Stimulated activated memory B cell treated with anti-CD40 and anti-IgM and Interleukin-4, amounts not matched to agents 10 μg/mL and 1 μg/mL and 100 μg/mL, for 72 hours (primary cell): ENCODE results near the gene ZNF362.

Experiments
- ATAC-seq: fragments of 150-1000 bp; cut with Tn5 transposase; 2 replicates; pipeline ENCODE4 v1.10.0; 2021
- H3K27ac Mint-ChIP-seq: one replicate; pipeline ENCODE4 v1.8.0; 2022; ENCODE audit warnings: mild to moderate bottlenecking, mixed read lengths
- H3K27me3 Mint-ChIP-seq: one replicate; pipeline ENCODE4 v1.8.0; 2022; ENCODE audit warnings: mixed read lengths
- H3K36me3 Mint-ChIP-seq: one replicate; pipeline ENCODE4 v1.8.0; 2022; ENCODE audit warnings: mixed read lengths
- H3K4me1 Mint-ChIP-seq: one replicate; pipeline ENCODE4 v1.8.0; 2022; ENCODE audit warnings: mixed read lengths
- H3K4me3 Mint-ChIP-seq: one replicate; pipeline ENCODE4 v1.8.0; 2022; ENCODE audit warnings: mild to moderate bottlenecking, moderate library complexity, mixed read lengths
- H3K9me3 Mint-ChIP-seq: one replicate; pipeline ENCODE4 v1.8.0; 2022; ENCODE audit warnings: mixed read lengths

ZNF362 gene

DNA sequence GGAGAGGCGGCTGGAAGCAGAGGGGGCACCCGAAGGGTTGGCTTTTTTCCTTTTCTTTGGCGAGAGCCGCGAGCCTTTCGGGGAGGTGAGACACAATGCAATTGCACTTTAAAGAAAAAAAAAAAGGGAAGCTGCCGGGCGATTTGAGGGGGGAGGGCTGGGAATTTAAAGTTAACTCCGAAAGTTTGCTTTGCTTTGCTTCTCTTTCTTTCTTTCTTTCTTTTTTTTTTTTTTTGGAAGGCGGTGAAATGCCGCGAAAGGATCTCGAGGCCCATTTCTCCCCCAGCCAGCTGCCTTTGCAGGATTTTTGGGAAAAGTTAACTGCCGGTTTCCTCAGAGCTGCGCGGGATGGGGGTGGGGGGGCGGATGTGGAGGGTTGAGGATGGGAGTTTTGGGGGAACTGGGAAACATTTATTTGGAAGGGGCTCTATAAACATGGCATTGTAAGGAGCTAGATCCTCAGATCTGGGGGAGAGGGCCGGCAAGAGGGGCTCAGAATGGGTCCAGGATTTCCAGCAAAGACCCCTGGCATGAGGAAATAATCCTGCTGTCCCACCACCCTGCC lies 997 bp downstream of the ZNF362 start:
- Mint-ChIP-seq H3K27me3 (no peaks in the 10 kb centered on the region), H3K4me3 (peak overlapping the region; percentile 96), H3K27ac (peak overlapping the region; percentile 98), H3K4me1 (peaks cover 46% of the 10 kb centered on the region), H3K36me3 (peaks cover 7% of the 10 kb centered on the region), H3K9me3 (no peaks in the 10 kb centered on the region)
- no peak for ATAC-seq

DNA sequence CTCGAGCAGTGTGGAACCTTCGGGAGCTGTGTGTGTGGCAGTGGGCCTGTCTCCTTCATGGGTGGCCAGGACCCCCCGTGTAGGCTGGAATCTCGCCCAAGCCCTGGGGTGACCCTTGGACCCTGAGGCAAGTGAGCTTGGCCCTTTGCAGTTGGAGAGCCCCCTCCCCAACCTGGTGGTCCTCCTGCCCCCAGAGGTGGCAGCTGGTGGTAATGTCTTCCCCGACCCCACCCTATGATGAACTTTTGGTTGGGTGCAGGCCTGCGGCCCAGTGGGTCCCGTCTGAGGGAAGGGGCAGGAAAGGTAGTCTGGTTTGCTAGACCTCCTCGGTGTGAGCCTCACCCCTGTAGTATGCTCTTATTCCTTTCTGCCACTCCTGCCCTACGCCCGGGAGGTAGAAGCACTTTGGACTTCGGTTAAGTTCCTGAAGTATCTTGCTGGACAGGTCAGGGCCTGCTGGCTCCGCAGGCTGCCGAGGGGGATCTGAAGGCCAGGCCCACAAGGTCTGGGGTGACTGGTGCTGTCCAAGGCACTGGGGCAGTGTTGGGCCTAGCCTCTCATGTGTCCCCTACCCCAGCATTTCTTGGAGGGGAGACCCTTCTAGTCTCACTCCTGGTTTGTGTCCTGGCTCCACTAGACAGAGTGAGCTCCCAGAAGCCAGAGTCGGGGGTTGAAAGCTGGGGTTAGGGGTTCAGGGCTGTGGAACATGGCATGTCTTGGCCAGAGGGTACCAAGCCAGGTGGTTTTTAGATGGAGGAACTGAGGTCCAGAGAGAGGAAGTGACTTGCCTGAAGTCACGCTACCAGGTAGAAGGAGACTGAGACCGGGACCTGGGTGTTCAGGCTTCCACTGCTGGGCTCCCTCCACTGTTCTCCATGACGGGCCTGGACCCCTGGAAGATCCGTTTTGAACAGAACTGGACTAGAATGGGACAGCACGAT lies 1.8 kb downstream of the ZNF362 start:
- Mint-ChIP-seq H3K27me3 (no peaks in the 10 kb centered on the region), H3K9me3 (no peaks in the 10 kb centered on the region), H3K4me3 (peak overlapping the region; percentile 96), H3K27ac (peak overlapping the region; percentile 98), H3K36me3 (peaks cover 7% of the 10 kb centered on the region), H3K4me1 (peaks cover 52% of the 10 kb centered on the region)
- no peak for ATAC-seq

GRCh38 chr1:33258788-33259274 lies 2.5 kb downstream of the ZNF362 start:
- no peak overlapping the region for H3K4me3 Mint-ChIP-seq
- H3K4me1 Mint-ChIP-seq = peaks cover 52% of the 10 kb centered on the region
- no peak for ATAC-seq
- H3K9me3 Mint-ChIP-seq = no peaks in the 10 kb centered on the region
- H3K27me3 Mint-ChIP-seq = no peaks in the 10 kb centered on the region
- peaks cover 7% of the 10 kb centered on the region for H3K36me3 Mint-ChIP-seq
- peak overlapping the region; percentile 98 for H3K27ac Mint-ChIP-seq

DNA sequence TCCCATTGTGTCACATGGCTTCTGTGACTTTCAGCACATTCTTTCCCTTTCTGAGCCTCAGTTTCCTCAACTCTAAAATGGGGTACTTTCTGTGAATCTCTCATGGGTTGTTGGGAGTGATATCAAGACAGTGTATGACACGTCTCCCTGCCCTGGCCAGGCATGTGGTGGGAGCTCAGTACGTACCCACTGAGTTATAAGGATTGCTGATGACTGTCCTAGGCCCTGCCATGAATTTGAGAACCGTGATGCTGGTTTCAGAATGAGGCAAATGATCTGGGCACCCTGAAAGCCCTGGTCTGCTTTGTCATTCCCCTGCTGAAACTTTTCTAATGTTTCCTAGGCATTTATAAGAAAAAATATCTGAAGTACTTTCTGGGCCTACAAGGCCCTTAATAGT lies 3.6 kb downstream of the ZNF362 start:
- H3K27me3 Mint-ChIP-seq = no peaks in the 10 kb centered on the region
- peaks cover 52% of the 10 kb centered on the region for H3K4me1 Mint-ChIP-seq
- H3K36me3 Mint-ChIP-seq = peaks cover 7% of the 10 kb centered on the region
- no peak for ATAC-seq
- H3K9me3 Mint-ChIP-seq = no peaks in the 10 kb centered on the region
- H3K27ac Mint-ChIP-seq = no peak overlapping the region
- H3K4me3 Mint-ChIP-seq = no peak overlapping the region

DNA sequence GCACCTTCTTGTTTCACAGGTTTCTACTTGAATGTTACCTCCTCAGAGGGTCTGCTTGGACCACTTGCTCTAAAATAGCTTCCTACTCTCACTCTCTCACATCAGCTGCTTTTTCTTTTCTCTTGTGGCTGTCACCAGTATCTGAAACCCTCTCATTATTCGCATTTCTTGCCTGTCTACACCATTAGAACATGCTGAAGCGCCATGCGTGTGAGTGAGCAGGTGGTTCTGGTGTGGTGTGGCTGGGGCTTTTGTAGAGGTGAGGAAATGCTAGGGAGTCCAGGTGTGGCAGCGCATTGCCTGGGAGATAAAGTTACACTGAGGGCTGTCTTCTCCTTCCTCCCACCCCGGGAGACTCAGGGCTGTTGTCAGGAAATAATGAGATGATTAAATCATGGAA lies 4.1 kb downstream of the ZNF362 start:
- H3K4me1 Mint-ChIP-seq = peaks cover 52% of the 10 kb centered on the region

GRCh38 chr1:33261344-33261743 lies 5.1 kb downstream of the ZNF362 start:
- peaks cover 52% of the 10 kb centered on the region for H3K4me1 Mint-ChIP-seq
- peaks cover 7% of the 10 kb centered on the region for H3K36me3 Mint-ChIP-seq
- no peak overlapping the region for H3K4me3 Mint-ChIP-seq
- no peak for ATAC-seq
- H3K9me3 Mint-ChIP-seq = no peaks in the 10 kb centered on the region
- no peak overlapping the region for H3K27ac Mint-ChIP-seq
- no peaks in the 10 kb centered on the region for H3K27me3 Mint-ChIP-seq

More for the DNA sequence above, 4.1 kb downstream of the ZNF362 start:
- H3K9me3 Mint-ChIP-seq = no peaks in the 10 kb centered on the region
- no peaks in the 10 kb centered on the region for H3K27me3 Mint-ChIP-seq
- peaks cover 7% of the 10 kb centered on the region for H3K36me3 Mint-ChIP-seq
- ATAC-seq = no peak
- H3K4me3 Mint-ChIP-seq = no peak overlapping the region
- H3K27ac Mint-ChIP-seq = no peak overlapping the region

DNA sequence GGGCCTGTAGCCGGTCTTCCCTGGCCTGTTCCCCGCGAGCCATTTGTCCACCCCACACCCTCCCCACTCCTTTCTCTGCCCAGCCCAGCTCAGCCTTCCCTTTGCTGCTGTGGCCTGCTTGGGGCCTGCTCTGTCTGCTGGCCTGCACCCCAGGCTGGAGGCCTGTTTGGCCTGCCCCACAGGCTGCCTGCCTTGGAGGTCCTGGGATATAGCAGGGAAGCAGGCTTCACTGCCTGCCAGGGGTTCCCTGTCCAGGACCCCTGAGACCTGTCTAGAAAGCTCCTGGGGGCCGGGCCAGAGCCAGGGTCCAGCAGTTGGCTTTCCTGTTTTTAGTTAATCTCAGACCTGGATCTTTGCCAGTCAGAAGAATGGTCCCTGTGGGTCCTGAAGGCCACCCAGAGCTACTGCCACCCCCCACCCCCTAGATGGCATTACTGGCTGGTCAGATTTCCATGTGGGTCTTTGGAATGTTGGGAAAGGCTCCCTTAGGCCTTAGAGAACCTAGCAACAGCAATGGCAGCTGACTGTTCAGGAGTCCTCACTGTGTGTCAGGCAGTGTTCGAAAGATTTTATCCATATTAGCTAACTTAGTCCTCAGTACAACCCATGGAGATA lies 7.7 kb downstream of the ZNF362 start:
- Mint-ChIP-seq H3K36me3 (peaks cover 14% of the 10 kb centered on the region), H3K27me3 (no peaks in the 10 kb centered on the region), H3K9me3 (no peaks in the 10 kb centered on the region), H3K4me1 (peaks cover 40% of the 10 kb centered on the region), H3K4me3 (no peak overlapping the region), H3K27ac (no peak overlapping the region)
- no peak for ATAC-seq

DNA sequence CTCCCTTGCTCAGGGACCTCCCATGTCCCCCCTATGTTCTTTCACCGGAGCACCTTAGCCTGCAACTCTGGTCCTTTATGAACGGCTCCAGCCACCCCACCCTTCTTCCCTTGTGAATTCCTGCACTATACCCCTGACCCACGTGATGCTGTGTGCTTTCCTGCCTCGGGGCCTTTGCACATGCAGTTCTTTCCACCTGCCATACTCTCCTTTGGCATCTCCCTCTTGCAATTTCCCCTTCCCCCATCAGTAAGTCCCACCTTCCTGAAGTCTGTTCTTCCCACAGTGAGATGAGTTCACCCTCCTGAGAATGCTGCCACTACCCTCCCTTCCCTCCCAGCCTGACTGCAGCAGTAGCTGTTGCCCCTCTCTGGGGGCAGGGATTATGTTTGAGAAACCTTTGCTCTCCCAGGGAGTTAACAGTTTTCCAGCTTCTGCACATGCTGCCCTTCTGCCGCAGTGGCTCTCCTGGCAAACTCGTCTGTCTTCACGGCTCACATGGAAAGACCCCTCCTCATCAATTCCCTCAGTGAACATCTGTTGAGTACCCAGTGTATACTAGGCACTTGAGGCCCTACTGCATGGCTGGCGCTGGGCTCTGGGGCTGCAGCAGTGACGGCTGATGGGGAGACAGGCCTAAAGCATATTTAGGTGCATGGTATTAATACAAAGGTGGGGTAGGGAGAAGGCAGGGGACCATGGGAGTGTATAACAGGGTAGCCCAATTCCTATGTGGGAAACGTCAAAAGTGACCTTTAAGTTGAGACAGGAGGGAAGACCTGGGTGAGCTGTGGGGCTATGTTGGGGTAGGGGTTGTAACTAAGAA lies 9.7 kb downstream of the ZNF362 start:
- Mint-ChIP-seq H3K4me1 (peaks cover 25% of the 10 kb centered on the region), H3K9me3 (no peaks in the 10 kb centered on the region), H3K27me3 (no peaks in the 10 kb centered on the region), H3K27ac (no peak overlapping the region), H3K4me3 (no peak overlapping the region), H3K36me3 (peaks cover 18% of the 10 kb centered on the region)
- ATAC-seq = no peak

DNA sequence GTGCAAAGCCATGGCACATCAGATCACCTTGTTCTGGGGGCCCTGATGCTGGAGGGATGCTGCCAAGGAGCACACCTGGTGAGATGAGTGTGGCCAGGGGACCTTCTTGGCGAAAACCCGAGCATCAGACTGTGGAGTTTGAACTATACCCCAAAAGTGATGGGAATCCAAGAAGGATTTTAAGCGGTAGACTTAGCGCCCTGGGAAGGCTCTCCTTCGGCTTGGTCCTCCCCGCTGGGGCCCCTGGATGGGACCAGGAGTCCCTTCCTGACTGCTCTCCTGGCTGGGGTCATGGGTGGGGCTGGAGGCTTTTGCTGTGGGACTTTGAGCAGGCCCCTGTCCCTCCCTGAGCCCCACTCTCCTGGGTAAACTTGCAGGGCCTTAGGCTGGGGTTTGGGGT lies 10.5 kb downstream of the ZNF362 start:
- peaks cover 28% of the 10 kb centered on the region for H3K4me1 Mint-ChIP-seq
- H3K4me3 Mint-ChIP-seq = no peak overlapping the region
- no peaks in the 10 kb centered on the region for H3K9me3 Mint-ChIP-seq

GRCh38 chr1:33267468-33268205 lies 11.3 kb downstream of the ZNF362 start:
- H3K36me3 Mint-ChIP-seq = peaks cover 16% of the 10 kb centered on the region
- no peak overlapping the region for H3K4me3 Mint-ChIP-seq
- H3K4me1 Mint-ChIP-seq = peaks cover 26% of the 10 kb centered on the region
- no peak overlapping the region for H3K27ac Mint-ChIP-seq
- no peaks in the 10 kb centered on the region for H3K9me3 Mint-ChIP-seq
- no peak for ATAC-seq
- no peaks in the 10 kb centered on the region for H3K27me3 Mint-ChIP-seq

More for the DNA sequence above, 10.5 kb downstream of the ZNF362 start:
- Mint-ChIP-seq H3K36me3 (peaks cover 18% of the 10 kb centered on the region), H3K27ac (no peak overlapping the region), H3K27me3 (no peaks in the 10 kb centered on the region)
- no peak for ATAC-seq

DNA sequence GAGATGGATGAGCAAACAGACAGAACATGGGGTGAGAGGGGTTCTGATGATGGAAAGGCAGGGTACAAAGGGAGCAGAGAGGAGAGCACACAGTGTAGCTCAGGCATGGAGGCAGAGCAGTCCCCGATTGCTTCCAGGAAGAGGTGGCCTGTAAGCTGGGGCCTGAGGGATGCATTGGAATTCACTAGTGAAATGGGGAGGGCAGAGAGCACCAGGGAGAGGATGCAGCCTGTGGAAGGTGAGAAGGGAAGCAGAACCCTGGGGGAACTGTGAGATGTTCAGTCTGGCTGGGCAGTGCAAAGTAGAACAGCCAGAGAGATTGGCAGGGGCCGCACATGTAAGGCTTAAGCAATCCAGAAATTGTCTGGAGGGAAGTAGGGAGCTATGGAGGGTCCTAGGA lies 12.2 kb downstream of the ZNF362 start:
- Mint-ChIP-seq H3K4me1 (peaks cover 31% of the 10 kb centered on the region), H3K36me3 (peaks cover 16% of the 10 kb centered on the region), H3K27ac (no peak overlapping the region), H3K9me3 (no peaks in the 10 kb centered on the region), H3K4me3 (no peak overlapping the region), H3K27me3 (no peaks in the 10 kb centered on the region)
- no peak for ATAC-seq

- no peaks in the 10 kb centered on the region for H3K9me3 Mint-ChIP-seq
- H3K36me3 Mint-ChIP-seq = peaks cover 16% of the 10 kb centered on the region
- no peak overlapping the region for H3K4me3 Mint-ChIP-seq
- H3K4me1 Mint-ChIP-seq = peaks cover 38% of the 10 kb centered on the region
- no peak for ATAC-seq
- H3K27me3 Mint-ChIP-seq = no peaks in the 10 kb centered on the region
- H3K27ac Mint-ChIP-seq = no peak overlapping the region
These were observed 12.8 kb downstream of the ZNF362 start for GRCh38 chr1:33268927-33269610.

- H3K4me1 Mint-ChIP-seq = peaks cover 43% of the 10 kb centered on the region
- peaks cover 16% of the 10 kb centered on the region for H3K36me3 Mint-ChIP-seq
- no peak overlapping the region for H3K27ac Mint-ChIP-seq
- ATAC-seq = no peak
- no peak overlapping the region for H3K4me3 Mint-ChIP-seq
- H3K9me3 Mint-ChIP-seq = no peaks in the 10 kb centered on the region
- H3K27me3 Mint-ChIP-seq = no peaks in the 10 kb centered on the region
These were observed 13.3 kb downstream of the ZNF362 start for GRCh38 chr1:33269621-33270020.

GRCh38 chr1:33270379-33270778 lies 14.1 kb downstream of the ZNF362 start:
- Mint-ChIP-seq H3K27me3 (no peaks in the 10 kb centered on the region), H3K9me3 (no peaks in the 10 kb centered on the region), H3K36me3 (peaks cover 16% of the 10 kb centered on the region), H3K4me1 (peaks cover 46% of the 10 kb centered on the region), H3K27ac (no peak overlapping the region), H3K4me3 (no peak overlapping the region)
- no peak for ATAC-seq
